H1 (cell line): Measurements from ENCODE around the gene CENPA. TPM values are rescaled to one million over a fixed set of nuclear protein-coding genes. Genes with fewer than 3 reads are reported as not detected.
A peak's percentile ranks its signal among the peaks of the same experiment; 100 is the strongest.

ENCODE experiments used
- CTCF ChIA-PET: fragments of 300-600 bp; sonication (Branson Sonifier 250); formaldehyde crosslinking; loops from one replicate; lab custom pipeline; 2021; ENCODE audit not compliant: partially characterized antibody; lab: Charles Lee
- POLR2A ChIA-PET: fragments of 300-600 bp; sonication (Branson Sonifier 250); formaldehyde crosslinking; loops from one replicate; lab custom pipeline; 2021; ENCODE audit warnings: inconsistent platforms; ENCODE audit not compliant: partially characterized antibody; lab: Charles Lee
- DNase-seq, 2 experiments: peaks; one replicate each; pipeline versions ENCODE4 v3.0.0 to v3.0.0-alpha.2; 2010 to 2022; ENCODE audit warnings: low spot score in 2 of 2, low read depth in 1 of 2, mixed read lengths in 1 of 2
- FAIRE-seq: peaks from 2 replicates; lab custom pipeline; 2011; peaks lifted over from hg19 to GRCh38; lab: Jason Lieb, UNC
- H2AFZ ChIP-seq: 2 replicates; pipeline ENCODE4 v1.8.1; 2012; ENCODE audit warnings: low read length, inconsistent platforms
- H2AK5ac ChIP-seq: 2 replicates; pipeline ENCODE4 v1.6.1; 2013; ENCODE audit warnings: low read depth, low read length
- H2BK120ac ChIP-seq: replicated peaks from 2 replicates; pipeline ENCODE3; 2013; ENCODE audit warnings: low read depth, low read length, inconsistent platforms
- H2BK12ac ChIP-seq: 2 replicates; pipeline ENCODE4 v1.6.1; 2013; ENCODE audit warnings: low read depth, low read length
- H2BK15ac ChIP-seq: 2 replicates; pipeline ENCODE4 v1.6.1; 2013; ENCODE audit warnings: low read length
- H2BK20ac ChIP-seq: 2 replicates; pipeline ENCODE4 v1.6.1; 2013; ENCODE audit warnings: low read length
- H2BK5ac ChIP-seq: 2 replicates; pipeline ENCODE4 v1.6.1; 2013; ENCODE audit warnings: low read depth, low read length
- H3K14ac ChIP-seq: 2 replicates; pipeline ENCODE4 v1.6.1; 2013; ENCODE audit warnings: inconsistent platforms; ENCODE audit not compliant: insufficient read length
- H3K18ac ChIP-seq: 2 replicates; pipeline ENCODE4 v1.6.1; 2013; ENCODE audit warnings: low read length; ENCODE audit errors: extremely low read depth
- H3K23ac ChIP-seq: 2 replicates; pipeline ENCODE4 v1.6.1; 2013; ENCODE audit warnings: inconsistent platforms; ENCODE audit not compliant: insufficient read length
- H3K23me2 ChIP-seq: 2 replicates; pipeline ENCODE4 v1.6.1; 2013; ENCODE audit warnings: low read depth, low read length
- H3K27ac ChIP-seq: 2 replicates; pipeline ENCODE4 v1.6.1; 2011; ENCODE audit warnings: low read depth, low read length, inconsistent platforms
- H3K27me3 ChIP-seq, 4 experiments: replicated peaks in 1 of 4; 1 replicate in 1 of 4; 2 replicates in 3 of 4; pipeline versions ENCODE4 v1.6.1 to v1.8.1; 2011 to 2013; ENCODE audit warnings: low read length in 3 of 4, mild to moderate bottlenecking in 3 of 4, inconsistent platforms in 2 of 4, mixed read lengths in 2 of 4, moderate library complexity in 1 of 4; ENCODE audit not compliant: control insufficient read depth in 3 of 4, insufficient read depth in 3 of 4; ENCODE audit errors: extremely low read depth in 1 of 4
- H3K36me3 ChIP-seq, 4 experiments: 2 replicates each; pipeline versions ENCODE4 v1.6.1 to v1.8.1; 2011 to 2013; ENCODE audit warnings: mild to moderate bottlenecking in 4 of 4, low read length in 3 of 4, moderate library complexity in 2 of 4, control low read depth in 1 of 4, inconsistent platforms in 1 of 4; ENCODE audit not compliant: insufficient read depth in 4 of 4, control insufficient read depth in 2 of 4
- H3K4ac ChIP-seq: replicated peaks from 2 replicates; pipeline ENCODE3; 2013; ENCODE audit warnings: low read length, low read depth, mixed read lengths, inconsistent platforms; ENCODE audit not compliant: insufficient read length
- H3K4me1 ChIP-seq, 4 experiments: replicated peaks in 1 of 4; 1 replicate in 1 of 4; 2 replicates in 3 of 4; pipeline versions ENCODE4 v1.6.1 to v1.8.1; 2011 to 2013; ENCODE audit warnings: low read length in 3 of 4, inconsistent platforms in 2 of 4, mixed read lengths in 1 of 4; ENCODE audit not compliant: insufficient read depth in 4 of 4, control insufficient read depth in 3 of 4
- H3K4me2 ChIP-seq, 2 experiments: 2 replicates each; pipeline versions ENCODE4 v1.6.1 to v1.8.1; 2011 to 2013; ENCODE audit warnings: low read depth in 2 of 2, low read length in 2 of 2, control low read depth in 1 of 2, inconsistent platforms in 1 of 2, mild to moderate bottlenecking in 1 of 2; ENCODE audit not compliant: insufficient read depth in 1 of 2
- H3K4me3 ChIP-seq, 4 experiments: fragments of 200-600, 300-600 bp in 1 of 4; sonication (generic), shearing (Covaris generic), sonication (Bioruptor Twin) in 1 of 4; 2 replicates each; pipeline versions ENCODE4 v1.5.1 to v1.8.1; 2011 to 2016; ENCODE audit warnings: low read length in 4 of 4, low read depth in 3 of 4, control low read depth in 2 of 4, inconsistent platforms in 2 of 4, mild to moderate bottlenecking in 2 of 4, mixed read lengths in 1 of 4, moderate library complexity in 1 of 4; ENCODE audit not compliant: insufficient read depth in 2 of 4; ENCODE audit errors: extremely low read depth in 1 of 4
- H3K56ac ChIP-seq: replicated peaks from 2 replicates; pipeline ENCODE3; 2013; ENCODE audit warnings: low read depth, mild to moderate bottlenecking, mixed read lengths, low read length, inconsistent platforms; ENCODE audit not compliant: insufficient read length
- H3K79me1 ChIP-seq: 2 replicates; pipeline ENCODE4 v1.6.1; 2013; ENCODE audit warnings: low read depth, low read length, control low read depth
- H3K79me2 ChIP-seq, 2 experiments: 2 replicates each; pipeline versions ENCODE4 v1.6.1 to v1.8.1; 2012 to 2013; ENCODE audit warnings: low read length in 2 of 2, mild to moderate bottlenecking in 2 of 2, inconsistent platforms in 1 of 2; ENCODE audit not compliant: insufficient read depth in 2 of 2, control insufficient read depth in 1 of 2
- H3K9ac ChIP-seq, 4 experiments: replicated peaks in 1 of 4; 1 replicate in 1 of 4; 2 replicates in 3 of 4; pipeline versions ENCODE4 v1.6.1 to v1.8.1; 2011 to 2013; ENCODE audit warnings: low read depth in 3 of 4, low read length in 3 of 4, control low read depth in 2 of 4, mild to moderate bottlenecking in 2 of 4, moderate library complexity in 2 of 4, inconsistent platforms in 1 of 4; ENCODE audit errors: extremely low read depth in 1 of 4
- H3K9me3 ChIP-seq, 2 experiments: 2 replicates each; pipeline versions ENCODE4 v1.6.1 to v1.8.1; 2012 to 2013; ENCODE audit warnings: mild to moderate bottlenecking in 2 of 2, moderate library complexity in 2 of 2, control low read depth in 1 of 2, inconsistent platforms in 1 of 2, low read depth in 1 of 2, low read length in 1 of 2, mixed read lengths in 1 of 2; ENCODE audit not compliant: insufficient read depth in 2 of 2
- H4K20me1 ChIP-seq, 2 experiments: replicated peaks in 1 of 2; 2 replicates each; pipeline versions ENCODE3 to v1.8.1; 2011 to 2013; ENCODE audit warnings: inconsistent platforms in 2 of 2, low read length in 2 of 2, mild to moderate bottlenecking in 1 of 2; ENCODE audit not compliant: insufficient read depth in 2 of 2, control insufficient read depth in 1 of 2
- H4K5ac ChIP-seq: 2 replicates; pipeline ENCODE4 v1.6.1; 2013; ENCODE audit warnings: low read length, low read depth, mixed read lengths, inconsistent platforms; ENCODE audit not compliant: insufficient read length
- H4K8ac ChIP-seq: 2 replicates; pipeline ENCODE4 v1.8.0; 2013; ENCODE audit warnings: mild to moderate bottlenecking, moderate library complexity, low read length, inconsistent platforms; ENCODE audit not compliant: insufficient read depth; ENCODE audit errors: extremely low read depth
- H4K91ac ChIP-seq: replicated peaks from 2 replicates; pipeline ENCODE3; 2013; ENCODE audit warnings: low read length, mixed read lengths, inconsistent platforms; ENCODE audit not compliant: insufficient read length
- CREB1 ChIP-seq: IDR thresholded peaks from 2 replicates; pipeline ENCODE4 v1.6.1; 2012; ENCODE audit warnings: inconsistent platforms
- EZH2 ChIP-seq: fragments of 200-600 bp; sonication (generic); IDR thresholded peaks from 2 replicates; pipeline ENCODE4 v1.7.1; 2012; ENCODE audit warnings: low read depth, mild to moderate bottlenecking, moderate library complexity, low read length, inconsistent platforms; ENCODE audit not compliant: severe bottlenecking
- KDM5A ChIP-seq: fragments of 200-600 bp; IDR thresholded peaks from 2 replicates; pipeline ENCODE4 v1.7.1; 2012; ENCODE audit warnings: mild to moderate bottlenecking, low read length, inconsistent platforms, mixed read lengths
- RAD21 ChIP-seq, 2 experiments: IDR thresholded peaks in 1 of 2; conservative IDR thresholded peaks in 1 of 2; 2 replicates each; pipeline ENCODE4 v1.6.1; 2011; ENCODE audit warnings: low read depth in 2 of 2, low read length in 2 of 2, improper control_type of control experiment in 1 of 2, inconsistent platforms in 1 of 2, mild to moderate bottlenecking in 1 of 2, moderate library complexity in 1 of 2
- TAF7 ChIP-seq: optimal IDR thresholded peaks from 2 replicates; pipeline ENCODE3; 2011; ENCODE audit warnings: low read depth, mild to moderate bottlenecking, inconsistent platforms, low read length, moderate library complexity, borderline replicate concordance
- TBP ChIP-seq: IDR thresholded peaks from 2 replicates; pipeline ENCODE4 v1.6.1; 2011; ENCODE audit warnings: low read depth, low read length, improper control_type of control experiment
- WGBS, 2 experiments: shearing (Covaris generic) in 1 of 2; methylation state at CpG; one replicate each; pipeline versions ENCODE4 v1.1.6 to v1.1.7; 2013 to 2015; ENCODE audit warnings: low lambda C conversion rate in 2 of 2, mixed read lengths in 2 of 2, inconsistent platforms in 1 of 2, low coverage in 1 of 2, missing lambda C conversion rate in 1 of 2; ENCODE audit not compliant: insufficient replicate concordance in 2 of 2, insufficient coverage in 1 of 2, insufficient read length in 1 of 2; ENCODE audit errors: extremely low coverage in 1 of 2, missing lambda C conversion rate in 1 of 2; 5-methylcytosine and 5-hydroxymethylcytosine counted together
- long read RNA-seq, 2 experiments: library from RNA in 1 of 2; library from capped mRNA in 1 of 2; stranded (forward); transcript quantifications; one replicate each; pipeline ENCODE4 v2.0.0, GENCODE V29; 2021; ENCODE audit warnings: inconsistent platforms in 1 of 2
- polyA minus RNA-seq, 3 experiments: library from RNA; depleted of rRNA, polyadenylated mRNA; stranded (reverse); fragments of >200 nt; gene quantifications; 1 replicate in 2 of 3; 2 replicates in 1 of 3; pipeline ENCODE4 v1.2.3, GENCODE V29; 2011
- polyA plus RNA-seq, 7 experiments: library from polyadenylated mRNA; depleted of rRNA in 3 of 7; stranded (reverse) in 5 of 7; unstranded in 2 of 7; fragments of >200 nt in 5 of 7; fragments of 200-250 nt in 2 of 7; gene quantifications; 1 replicate in 5 of 7; 2 replicates in 1 of 7; 4 replicates in 1 of 7; pipeline versions ENCODE4 v1.2.1 to v1.2.3, GENCODE V29; 2011 to 2013; ENCODE audit warnings: missing spikeins in 2 of 7, mixed read lengths in 2 of 7
- total RNA-seq: library from RNA; stranded (reverse); fragmentation: NEBNext Ultra II Directional; extraction: Animal tissue kit (Norgen Biotek cat#: 25700); gene quantifications from 2 replicates; pipeline ENCODE4 v1.2.1, GENCODE V29; 2021
- TF ChIP-seq, protein P1 (sequence below): IDR thresholded peaks from 2 replicates; pipeline ENCODE4 v1.6.1; 2012; ENCODE audit warnings: inconsistent platforms

CENPA gene
- total RNA-seq (28.5 and 30.9 TPM in 2 replicates), polyA plus RNA-seq (2011; rRNA removed) (17.6 and 19.4 TPM in 2 replicates), polyA minus RNA-seq (2011; rRNA and poly(A)+ RNA removed) (14.0 and 19.9 TPM in 2 replicates)
- polyA plus RNA-seq (2011; cell fraction: cytosol; rRNA removed) = 19.1 TPM
- 15.4 TPM for polyA plus RNA-seq (2011; cell fraction: nucleus; rRNA removed)
- 15.1 to 18.3 TPM (median 17.2 TPM) in 4 replicates for polyA plus RNA-seq (2012, experiment 1 of 2)
- 19.3 TPM for polyA plus RNA-seq (2012, experiment 2 of 2)
- polyA plus RNA-seq (2013, experiment 1 of 2) = 16.2 TPM
- 17.2 TPM for polyA plus RNA-seq (2013, experiment 2 of 2)
- 16.4 TPM for polyA minus RNA-seq (2011; cell fraction: cytosol; rRNA and poly(A)+ RNA removed)
- 10.6 TPM for polyA minus RNA-seq (2011; cell fraction: nucleus; rRNA and poly(A)+ RNA removed)
- long read RNA-seq, experiment 1, transcript CENPA-202 (5 exons, 1,452 nt) = major isoform, 13 of 27 reads
- long read RNA-seq, experiment 1, partial matches to known transcripts = 3 of 27 reads
- long read RNA-seq, experiment 1, other reads (novel, unspliced or antisense) = 7 of 27 reads
- long read RNA-seq, experiment 2, partial matches to known transcripts = 0 of 1 reads
- long read RNA-seq, experiment 2, other reads (novel, unspliced or antisense) = 0 of 1 reads

DNA sequence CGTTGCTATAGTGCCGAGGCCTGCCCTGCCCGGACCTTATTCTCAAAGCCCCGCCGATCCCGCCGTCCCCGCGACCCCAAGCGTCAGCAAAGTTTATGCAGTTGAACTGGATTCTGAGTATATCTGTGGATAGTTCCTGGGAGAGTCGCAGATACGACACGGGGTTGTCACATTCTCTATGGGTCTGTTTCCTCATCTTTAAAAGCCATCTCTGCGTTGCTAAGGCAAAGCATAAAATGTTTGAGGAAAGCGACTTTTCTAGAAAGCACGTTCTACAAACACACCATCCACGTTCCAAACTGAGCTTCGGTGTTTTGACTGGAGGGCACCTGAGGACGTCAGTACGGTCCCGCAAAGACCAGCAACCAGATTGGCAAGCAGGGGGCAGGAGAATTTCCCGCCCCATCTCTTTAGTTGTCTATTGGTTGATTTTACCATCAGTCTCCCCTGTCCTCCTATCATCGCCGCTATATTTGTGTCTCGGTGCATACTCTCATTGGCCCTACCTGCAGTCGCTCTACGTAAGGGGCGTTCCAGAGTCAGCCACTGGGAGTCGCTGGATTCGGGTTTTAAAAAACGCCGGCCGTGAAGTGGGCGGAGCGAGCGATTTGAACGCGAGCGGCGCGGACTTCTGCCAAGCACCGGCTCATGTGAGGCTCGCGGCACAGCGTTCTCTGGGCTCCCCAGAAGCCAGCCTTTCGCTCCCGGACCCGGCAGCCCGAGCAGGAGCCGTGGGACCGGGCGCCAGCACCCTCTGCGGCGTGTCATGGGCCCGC, at the start of gene CENPA:
Gene CENPA, plus strand, starts transcription at position 626 of the 776 bp plus-strand sequence. Its CDS starts 141 bp downstream, at position 767.
- peak within 1 kb of the TSS; percentile 71 to 87 (median 74) for H3K4me3 ChIP-seq
- peak within 1 kb of the TSS; percentile 74 for H4K8ac ChIP-seq
- no peak within 1 kb of the TSS for H2AK5ac ChIP-seq
- 0 out of 2 replicates have a peak within 1 kb of the TSS, but pooled peaks have one; percentile 46 for H2BK15ac ChIP-seq
- no peak within 1 kb of the TSS for H3K27ac ChIP-seq
- H2BK5ac ChIP-seq = peak within 1 kb of the TSS; percentile 4; the same call in 1 of the 2 replicates
- peak within 1 kb of the TSS; percentile 84 for H3K56ac ChIP-seq
- 4% methylated on average over 47 of the region's 55 CpGs; no CpG with 5 or more reads in 1 of the 2 experiments for WGBS, 2 experiments
- H2BK120ac ChIP-seq = no peak within 1 kb of the TSS
- no peak within 1 kb of the TSS for H2BK20ac ChIP-seq
- H3K14ac ChIP-seq = no peak within 1 kb of the TSS
- peak within 1 kb of the TSS; percentile 97 for H2AFZ ChIP-seq
- H3K9me3 ChIP-seq = no peaks in the 10 kb centered on the region
- H3K79me1 ChIP-seq = peaks cover 10% of the 10 kb centered on the region; the same call in 1 of the 2 replicates
- FAIRE-seq (peak; percentile 88), DNase-seq (peak; percentile 93 to 96)
- H4K20me1 ChIP-seq = peaks cover 0 to 11% of the 10 kb centered on the region in 2 experiments
- H3K9ac ChIP-seq = peak within 1 kb of the TSS; percentile 51 to 85 (median 66)
- H2BK12ac ChIP-seq = peak within 1 kb of the TSS; percentile 80; the same call in 1 of the 2 replicates
- H3K36me3 ChIP-seq = peaks cover 0 to 4% (median 1%) of the 10 kb centered on the region in 4 experiments; a peak in 2 of 8 replicates
- CTCF ChIA-PET = interaction anchor here (0.6 to 1.0 kb wide), 5 partner anchors 15 to 331 kb away, joined by 3 to 4 read pairs (median 3); no protein-coding TSS in a partner anchor
- H3K4ac ChIP-seq = no peak within 1 kb of the TSS
- peaks cover 0 to 25% of the 10 kb centered on the region in 2 experiments; a peak in 3 of 4 replicates for H3K79me2 ChIP-seq
- H3K18ac ChIP-seq = peak within 1 kb of the TSS; percentile 19
- peaks cover 8% of the 10 kb centered on the region for H3K23me2 ChIP-seq
- H3K4me1 ChIP-seq = peaks cover 0 to 1% (median 0%) of the 10 kb centered on the region in 4 experiments; a peak in 2 of 7 replicates
- H3K27me3 ChIP-seq = peaks cover 0 to 5% (median 4%) of the 10 kb centered on the region in 4 experiments; a peak in 2 of 7 replicates
- H4K5ac ChIP-seq = peak within 1 kb of the TSS; percentile 46
- peak within 1 kb of the TSS; percentile 64 to 76 for H3K4me2 ChIP-seq
- H4K91ac ChIP-seq = peak within 1 kb of the TSS; percentile 42
- POLR2A ChIA-PET = interaction anchor here (0.6 to 1.4 kb wide), 7 partner anchors 8 to 265 kb away, joined by 3 to 5 read pairs (median 3); no protein-coding TSS in a partner anchor
- no peak within 1 kb of the TSS for H3K23ac ChIP-seq
- TF ChIP-seq CREB1 = peak; percentile 77; the same call in 1 of the 2 replicates
- no peak for TF ChIP-seq EZH2
- no peak for TF ChIP-seq RAD21 (IDR thresholded peaks at IDR 0.05 in 1 of 2, conservative IDR thresholded peaks at IDR 0.05 in 1 of 2; ENCODE audit: low read depth in 2 of 2, low read length in 2 of 2)
- 0 out of 2 replicates have a peak, but pooled peaks have one; percentile 69 for TF ChIP-seq TBP
- no peak for TF ChIP-seq KDM5A
- peak; percentile 66 for TF ChIP-seq TAF7
- TF ChIP-seq, protein P1, sequence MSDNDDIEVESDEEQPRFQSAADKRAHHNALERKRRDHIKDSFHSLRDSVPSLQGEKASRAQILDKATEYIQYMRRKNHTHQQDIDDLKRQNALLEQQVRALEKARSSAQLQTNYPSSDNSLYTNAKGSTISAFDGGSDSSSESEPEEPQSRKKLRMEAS = peak; percentile 95
